HCT116 (cell line): ENCODE measurements around the gene VSIG4. TPM values are rescaled to one million over a fixed set of nuclear protein-coding genes. Genes with fewer than 3 reads are reported as not detected.

ENCODE experiments used
- ATAC-seq: fragments of 200-7000 bp; cut with Tn5 transposase; 2 replicates; pipeline ENCODE4 v1.9.1; 2020; ENCODE audit warnings: mild to moderate bottlenecking, moderate library complexity
- BruUV-seq: library from RNA; stranded (reverse); fragments of 400-500 nt; replicated peaks from 2 replicates; lab custom pipeline; 2021; lab: Mats Ljungman, UMichigan
- CTCF ChIA-PET: fragments of 300-600 bp; sonication (Branson Sonifier 250); formaldehyde crosslinking; loops from one replicate; lab custom pipeline; 2021; ENCODE audit warnings: antibody characterized with exemption; lab: Charles Lee
- POLR2A ChIA-PET: fragments of 300-600, 350-600 bp; sonication (Branson Sonifier 250); formaldehyde crosslinking; loops from one replicate; lab custom pipeline; 2021; ENCODE audit warnings: antibody characterized with exemption; lab: Charles Lee
- RAD21 ChIA-PET, 2 experiments: fragments of 300-600 bp; sonication (Branson Sonifier 250); formaldehyde crosslinking; loops; one replicate each; lab custom pipeline; 2023; ENCODE audit warnings: low total read pairs in 2 of 2; ENCODE audit not compliant: uncharacterized antibody in 2 of 2, unreplicated experiment in 2 of 2, low non-redundant PET in 1 of 2; lab: Charles Lee
- DNase-seq: peaks from one replicate; pipeline ENCODE4 v3.0.0-alpha.2; 2010; ENCODE audit warnings: low read depth, low spot score
- H2AFZ ChIP-seq: fragments of 200-600 bp; shearing (Covaris generic), sonication (generic); 2 replicates; pipeline ENCODE4 v1.6.1; 2017; ENCODE audit warnings: low read depth, mixed run types, mixed read lengths, antibody characterized with exemption, low read length; ENCODE audit not compliant: poor library complexity, severe bottlenecking
- H3K27ac ChIP-seq: 2 replicates; pipeline ENCODE4 v1.5.1; 2012; ENCODE audit warnings: low read depth, low read length
- H3K27me3 ChIP-seq: fragments of 200-600 bp; sonication (generic); 2 replicates; pipeline ENCODE4 v1.6.1; 2016; ENCODE audit warnings: mixed run types, low read length, mixed read lengths; ENCODE audit not compliant: insufficient read depth
- H3K36me3 ChIP-seq, 2 experiments: fragments of 200-500 bp in 1 of 2; fragments of 200-600 bp in 1 of 2; sonication (Bioruptor generic) in 1 of 2; sonication (generic) in 1 of 2; 2 replicates each; pipeline versions ENCODE4 v1.5.1 to v1.6.1; 2014 to 2016; ENCODE audit warnings: low read length in 2 of 2, inconsistent platforms in 1 of 2, mixed read lengths in 1 of 2, mixed run types in 1 of 2; ENCODE audit not compliant: insufficient read depth in 2 of 2, control insufficient read depth in 1 of 2
- H3K4me1 ChIP-seq, 2 experiments: fragments of 200-600 bp in 1 of 2; sonication (generic) in 1 of 2; 2 replicates each; pipeline versions ENCODE4 v1.5.1 to v1.6.1; 2012 to 2017; ENCODE audit warnings: low read length in 2 of 2, inconsistent platforms in 1 of 2, mild to moderate bottlenecking in 1 of 2, mixed read lengths in 1 of 2, mixed run types in 1 of 2, moderate library complexity in 1 of 2; ENCODE audit not compliant: insufficient read depth in 2 of 2, control insufficient read depth in 1 of 2
- H3K4me2 ChIP-seq: fragments of 200-600 bp; sonication (generic); 2 replicates; pipeline ENCODE4 v1.6.1; 2017; ENCODE audit warnings: mixed run types, low read length, mixed read lengths
- H3K4me3 ChIP-seq, 2 experiments: fragments of 200-600 bp in 1 of 2; sonication (generic) in 1 of 2; replicated peaks in 1 of 2; 2 replicates each; pipeline ENCODE4 v1.5.1; 2011 to 2016; ENCODE audit warnings: low read length in 2 of 2, control low read depth in 1 of 2, low read depth in 1 of 2, mild to moderate bottlenecking in 1 of 2, mixed read lengths in 1 of 2, mixed run types in 1 of 2
- H3K79me2 ChIP-seq: fragments of 200-600 bp; sonication (generic); 2 replicates; pipeline ENCODE4 v1.6.1; 2017; ENCODE audit warnings: mild to moderate bottlenecking, mixed run types, low read length, moderate library complexity, mixed read lengths; ENCODE audit not compliant: insufficient read depth
- H3K9ac ChIP-seq: fragments of 200-600 bp; sonication (generic); 2 replicates; pipeline ENCODE4 v1.6.1; 2016; ENCODE audit warnings: low read length, mixed read lengths
- H3K9me2 ChIP-seq: fragments of 200-600 bp; sonication (generic), shearing (Covaris generic); 2 replicates; pipeline ENCODE4 v1.6.1; 2017; ENCODE audit warnings: mixed run types, mild to moderate bottlenecking, moderate library complexity; ENCODE audit not compliant: insufficient read depth
- H3K9me3 ChIP-seq, 2 experiments: fragments of 200-500 bp in 1 of 2; fragments of 200-600 bp in 1 of 2; sonication (Bioruptor generic) in 1 of 2; sonication (generic) in 1 of 2; 2 replicates each; pipeline ENCODE4 v1.6.1; 2014 to 2017; ENCODE audit warnings: low read length in 2 of 2, mixed read lengths in 2 of 2, inconsistent platforms in 1 of 2, low read depth in 1 of 2, mild to moderate bottlenecking in 1 of 2, mixed run types in 1 of 2, moderate library complexity in 1 of 2; ENCODE audit not compliant: control insufficient read depth in 1 of 2, insufficient read depth in 1 of 2
- H4K20me1 ChIP-seq: fragments of 200-600 bp; sonication (generic), shearing (Covaris generic); 2 replicates; pipeline ENCODE4 v1.6.1; 2017; ENCODE audit warnings: mixed run types, mild to moderate bottlenecking, moderate library complexity; ENCODE audit not compliant: insufficient read depth
- CBX3 ChIP-seq: IDR thresholded peaks from 2 replicates; pipeline ENCODE4 v1.6.1; 2012; ENCODE audit warnings: low read depth
- EGR1 ChIP-seq: IDR thresholded peaks from 2 replicates; pipeline ENCODE4 v1.6.1; 2012; ENCODE audit warnings: low read depth
- ELF1 ChIP-seq: IDR thresholded peaks from 2 replicates; pipeline ENCODE4 v1.6.1; 2012; ENCODE audit warnings: low read depth, borderline replicate concordance
- EZH2 ChIP-seq: fragments of 200-600 bp; sonication (generic); IDR thresholded peaks from 2 replicates; pipeline ENCODE4 v1.6.1; 2017; ENCODE audit warnings: antibody characterized with exemption, mixed run types
- EZH2phosphoT487 ChIP-seq: fragments of 200-600 bp; IDR thresholded peaks from 2 replicates; pipeline ENCODE4 v1.6.1; 2018; ENCODE audit warnings: antibody characterized with exemption, borderline replicate concordance
- FOSL1 ChIP-seq: IDR thresholded peaks from 2 replicates; pipeline ENCODE4 v1.6.1; 2012; ENCODE audit warnings: low read depth
- JUND ChIP-seq: IDR thresholded peaks from 2 replicates; pipeline ENCODE4 v1.6.1; 2012
- MAX ChIP-seq: IDR thresholded peaks from 2 replicates; pipeline ENCODE4 v1.6.1; 2012
- POLR2A ChIP-seq: IDR thresholded peaks from 2 replicates; pipeline ENCODE4 v1.7.0; 2011; ENCODE audit warnings: borderline replicate concordance; ENCODE audit not compliant: insufficient read depth, insufficient read length; ENCODE audit errors: extremely low read depth
- POLR2AphosphoS5 ChIP-seq: IDR thresholded peaks from 2 replicates; pipeline ENCODE4 v1.6.1; 2011; ENCODE audit warnings: mild to moderate bottlenecking, low read depth, low read length, moderate library complexity
- REST ChIP-seq: IDR thresholded peaks from 2 replicates; pipeline ENCODE4 v1.6.1; 2012; ENCODE audit warnings: low read depth
- SIN3A ChIP-seq: IDR thresholded peaks from 2 replicates; pipeline ENCODE4 v1.6.1; 2012; ENCODE audit warnings: low read depth
- SP1 ChIP-seq: IDR thresholded peaks from 2 replicates; pipeline ENCODE4 v1.6.1; 2012; ENCODE audit warnings: low read depth
- SRF ChIP-seq: IDR thresholded peaks from 2 replicates; pipeline ENCODE4 v1.6.1; 2012; ENCODE audit warnings: low read depth
- intact Hi-C: fragments of 100-400 bp; cut with micrococcal nuclease; formaldehyde crosslinking; loops from 2 replicates; pipeline ENCODE4 v1.10.0; 2022
- total RNA-seq: library from RNA; stranded (reverse); gene quantifications from one replicate; pipeline ENCODE4 v1.2.1, GENCODE V29; 2021; ENCODE audit not compliant: unreplicated experiment
- TF ChIP-seq, protein P1 (sequence below): IDR thresholded peaks from 2 replicates; pipeline ENCODE4 v1.6.1; 2011; ENCODE audit warnings: mild to moderate bottlenecking, low read length, moderate library complexity; ENCODE audit not compliant: insufficient replicate concordance; ENCODE audit errors: extremely low read depth
- TF ChIP-seq, protein P2 (sequence below): IDR thresholded peaks from 2 replicates; pipeline ENCODE4 v1.6.1; 2012

The VSIG4 gene
- total RNA-seq, 1 experiment from 2014 or later: 0.59 TPM

GRCh38 chrX:66018585-66019309 lies 21.1 kb downstream of the VSIG4 start:
- intact Hi-C loops: no loop called here
- ChIA-PET CTCF (no interaction called here), POLR2A (no interaction called here), RAD21 (no interaction called here)
- Histone ChIP-seq H3K9me2 (no peaks in the 10 kb centered on the region), H3K79me2 (no peaks in the 10 kb centered on the region), H2AFZ (no peak overlapping the region), H3K9ac (no peak overlapping the region), H3K4me2 (no peak overlapping the region), H3K4me3 (no peak overlapping the region), H3K27ac (no peak overlapping the region), H3K9me3 (no peaks in the 10 kb centered on the region), H3K36me3 (no peaks in the 10 kb centered on the region), H3K4me1 (peaks cover 2 to 8% of the 10 kb centered on the region in 2 experiments; a peak in 2 of 4 replicates), H3K27me3 (no peaks in the 10 kb centered on the region), H4K20me1 (no peaks in the 10 kb centered on the region)
- ATAC-seq: no peak
- DNase-seq: no peak
- BruUV-seq: no TSS peak
- no peak for TF ChIP-seq MAX
- no peak for TF ChIP-seq EZH2
- TF ChIP-seq EGR1: no peak
- TF ChIP-seq SRF: no peak

- peaks cover 2 to 8% of the 10 kb centered on the region in 2 experiments; a peak in 2 of 4 replicates for H3K4me1 ChIP-seq
- no peak overlapping the region for H2AFZ ChIP-seq
- H3K4me2 ChIP-seq: no peak overlapping the region
- no peaks in the 10 kb centered on the region for H3K79me2 ChIP-seq
- intact Hi-C loops: no loop called here
- RAD21 ChIA-PET: no interaction called here
- no peaks in the 10 kb centered on the region for H4K20me1 ChIP-seq
- DNase-seq (no peak), ATAC-seq (no peak)
- H3K9me3 ChIP-seq: no peaks in the 10 kb centered on the region
- no peak overlapping the region for H3K4me3 ChIP-seq
- no peak overlapping the region for H3K9ac ChIP-seq
- POLR2A ChIA-PET: no interaction called here
- CTCF ChIA-PET: no interaction called here
- H3K9me2 ChIP-seq: no peaks in the 10 kb centered on the region
- no peaks in the 10 kb centered on the region for H3K36me3 ChIP-seq
- no TSS peak for BruUV-seq
- no peaks in the 10 kb centered on the region for H3K27me3 ChIP-seq
- H3K27ac ChIP-seq: no peak overlapping the region
- TF ChIP-seq FOSL1: no peak
- no peak for TF ChIP-seq EGR1
- TF ChIP-seq POLR2AphosphoS5: no peak
- no peak for TF ChIP-seq REST
- TF ChIP-seq, protein P1, sequence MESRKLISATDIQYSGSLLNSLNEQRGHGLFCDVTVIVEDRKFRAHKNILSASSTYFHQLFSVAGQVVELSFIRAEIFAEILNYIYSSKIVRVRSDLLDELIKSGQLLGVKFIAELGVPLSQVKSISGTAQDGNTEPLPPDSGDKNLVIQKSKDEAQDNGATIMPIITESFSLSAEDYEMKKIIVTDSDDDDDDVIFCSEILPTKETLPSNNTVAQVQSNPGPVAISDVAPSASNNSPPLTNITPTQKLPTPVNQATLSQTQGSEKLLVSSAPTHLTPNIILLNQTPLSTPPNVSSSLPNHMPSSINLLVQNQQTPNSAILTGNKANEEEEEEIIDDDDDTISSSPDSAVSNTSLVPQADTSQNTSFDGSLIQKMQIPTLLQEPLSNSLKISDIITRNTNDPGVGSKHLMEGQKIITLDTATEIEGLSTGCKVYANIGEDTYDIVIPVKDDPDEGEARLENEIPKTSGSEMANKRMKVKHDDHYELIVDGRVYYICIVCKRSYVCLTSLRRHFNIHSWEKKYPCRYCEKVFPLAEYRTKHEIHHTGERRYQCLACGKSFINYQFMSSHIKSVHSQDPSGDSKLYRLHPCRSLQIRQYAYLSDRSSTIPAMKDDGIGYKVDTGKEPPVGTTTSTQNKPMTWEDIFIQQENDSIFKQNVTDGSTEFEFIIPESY: no peak
- TF ChIP-seq, protein P2, sequence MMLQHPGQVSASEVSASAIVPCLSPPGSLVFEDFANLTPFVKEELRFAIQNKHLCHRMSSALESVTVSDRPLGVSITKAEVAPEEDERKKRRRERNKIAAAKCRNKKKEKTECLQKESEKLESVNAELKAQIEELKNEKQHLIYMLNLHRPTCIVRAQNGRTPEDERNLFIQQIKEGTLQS: no peak
- no peak for TF ChIP-seq JUND
- no peak for TF ChIP-seq EZH2phosphoT487
- TF ChIP-seq POLR2A: no peak
- no peak for TF ChIP-seq SP1
- no peak for TF ChIP-seq CBX3
- no peak for TF ChIP-seq ELF1
- TF ChIP-seq SIN3A: no peak
Observed at GRCh38 chrX:66017659-66018170, 22.2 kb downstream of the VSIG4 start.
